Stimulated activated CD4-positive, alpha-beta T cell treated with anti-CD3 and anti-CD28 coated beads, Interleukin-4, amount 100 ng/mL, for 4 hours (primary cell): ENCODE measurements around the gene PLPPR3.

Experiments
- DNase-seq, 2 experiments: peaks; one replicate each; pipeline ENCODE4 v3.0.0-alpha.2; 2020

The PLPPR3 gene

GRCh38 chr19:769616-770015, 52.1 kb downstream of the PLPPR3 start:
- DNase-seq: no peak

GRCh38 chr19:768424-768823, 53.3 kb downstream of the PLPPR3 start:
- no peak for DNase-seq

GRCh38 chr19:765179-765738, 56.5 kb downstream of the PLPPR3 start:
- no peak for DNase-seq

DNA sequence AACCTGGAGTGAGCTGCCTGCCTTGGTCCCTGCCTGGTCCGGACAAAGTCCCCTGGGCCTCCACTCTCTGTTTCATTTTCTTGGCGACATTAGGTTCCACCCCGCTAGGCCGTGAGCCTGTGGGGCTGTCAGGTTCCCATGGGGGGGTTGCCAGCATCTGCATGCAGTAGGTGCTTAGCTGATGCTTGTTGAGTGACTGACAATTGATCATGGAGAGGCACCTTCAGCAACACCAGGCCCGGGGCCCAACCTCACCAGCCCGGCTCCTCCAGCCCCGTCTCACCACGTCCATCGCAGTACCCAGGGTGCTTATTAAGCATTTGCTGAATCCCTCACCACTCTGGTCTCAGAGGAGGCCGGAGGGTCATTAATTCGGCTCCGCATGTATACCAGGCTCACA, 57.5 kb downstream of the PLPPR3 start:
- no peak for DNase-seq

DNA sequence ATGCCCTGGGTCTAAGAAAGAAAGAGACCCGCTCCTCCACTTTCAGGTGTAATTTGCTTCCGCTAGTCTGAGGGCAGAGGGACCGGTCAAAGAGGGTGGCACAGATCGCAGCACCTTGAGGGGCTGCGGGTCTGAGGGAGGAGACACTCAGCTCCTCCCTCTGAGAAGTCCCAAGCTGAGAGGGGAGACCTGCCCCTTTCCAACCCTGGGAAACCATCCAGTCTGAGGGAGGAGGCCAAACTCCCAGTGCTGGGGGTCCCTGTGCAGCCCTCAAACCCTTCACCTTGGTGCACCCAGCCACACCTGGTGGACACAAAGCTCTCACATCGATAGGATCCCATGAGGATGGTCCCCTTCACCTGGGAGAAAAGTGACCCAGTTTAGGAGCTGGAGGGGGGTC, 57.9 kb downstream of the PLPPR3 start:
- DNase-seq: no peak

GRCh38 chr19:763181-763580, 58.6 kb downstream of the PLPPR3 start:
- no peak for DNase-seq
